WERI-Rb-1 (cell line): ENCODE data around the gene PCDHGA5.

Source experiments
- DNase-seq: peaks from one replicate; pipeline ENCODE4 v3.0.0-alpha.2; 2020
- H3K27ac ChIP-seq: fragments of 250-450 bp; sonication (Bioruptor Pico); 2 replicates; pipeline ENCODE4 v1.5.1; 2020; ENCODE audit warnings: mild to moderate bottlenecking, moderate library complexity
- H3K27me3 ChIP-seq: fragments of 250-450 bp; sonication (Bioruptor Pico); 2 replicates; pipeline ENCODE4 v1.5.1; 2021; ENCODE audit warnings: mild to moderate bottlenecking, low read depth, moderate library complexity; ENCODE audit not compliant: insufficient read depth, severe bottlenecking
- H3K36me3 ChIP-seq: fragments of 250-450 bp; sonication (Bioruptor Pico); 2 replicates; pipeline ENCODE4 v1.5.1; 2020; ENCODE audit warnings: mild to moderate bottlenecking, moderate library complexity
- H3K4me3 ChIP-seq: 2 replicates; pipeline ENCODE4 v1.5.1; 2011; ENCODE audit warnings: low read depth, mild to moderate bottlenecking, control low read depth, low read length
- H3K9me3 ChIP-seq: fragments of 250-450 bp; sonication (Bioruptor Pico); 2 replicates; pipeline ENCODE4 v1.5.1; 2021; ENCODE audit warnings: mild to moderate bottlenecking, moderate library complexity; ENCODE audit not compliant: severe bottlenecking
- TF ChIP-seq, protein P1 (sequence below): IDR thresholded peaks from 2 replicates; pipeline ENCODE4 v1.5.1; 2011; ENCODE audit warnings: low read depth, mild to moderate bottlenecking, control low read depth, inconsistent platforms, low read length

Gene PCDHGA5

DNA sequence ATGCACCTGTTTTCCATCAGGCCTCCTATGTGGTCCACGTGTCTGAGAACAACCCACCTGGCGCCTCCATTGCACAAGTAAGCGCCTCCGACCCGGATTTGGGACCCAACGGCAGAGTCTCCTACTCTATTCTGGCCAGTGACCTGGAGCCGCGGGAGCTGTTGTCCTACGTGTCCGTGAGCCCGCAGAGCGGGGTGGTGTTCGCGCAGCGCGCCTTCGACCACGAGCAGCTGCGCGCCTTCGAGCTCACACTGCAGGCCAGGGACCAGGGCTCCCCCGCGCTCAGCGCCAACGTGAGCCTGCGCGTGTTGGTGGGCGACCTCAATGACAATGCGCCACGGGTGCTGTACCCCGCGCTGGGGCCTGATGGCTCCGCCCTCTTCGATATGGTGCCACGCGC lies 12.4 kb upstream of the PCDHGA5 start:
- DNase-seq: no peak
- TF ChIP-seq, protein P1, sequence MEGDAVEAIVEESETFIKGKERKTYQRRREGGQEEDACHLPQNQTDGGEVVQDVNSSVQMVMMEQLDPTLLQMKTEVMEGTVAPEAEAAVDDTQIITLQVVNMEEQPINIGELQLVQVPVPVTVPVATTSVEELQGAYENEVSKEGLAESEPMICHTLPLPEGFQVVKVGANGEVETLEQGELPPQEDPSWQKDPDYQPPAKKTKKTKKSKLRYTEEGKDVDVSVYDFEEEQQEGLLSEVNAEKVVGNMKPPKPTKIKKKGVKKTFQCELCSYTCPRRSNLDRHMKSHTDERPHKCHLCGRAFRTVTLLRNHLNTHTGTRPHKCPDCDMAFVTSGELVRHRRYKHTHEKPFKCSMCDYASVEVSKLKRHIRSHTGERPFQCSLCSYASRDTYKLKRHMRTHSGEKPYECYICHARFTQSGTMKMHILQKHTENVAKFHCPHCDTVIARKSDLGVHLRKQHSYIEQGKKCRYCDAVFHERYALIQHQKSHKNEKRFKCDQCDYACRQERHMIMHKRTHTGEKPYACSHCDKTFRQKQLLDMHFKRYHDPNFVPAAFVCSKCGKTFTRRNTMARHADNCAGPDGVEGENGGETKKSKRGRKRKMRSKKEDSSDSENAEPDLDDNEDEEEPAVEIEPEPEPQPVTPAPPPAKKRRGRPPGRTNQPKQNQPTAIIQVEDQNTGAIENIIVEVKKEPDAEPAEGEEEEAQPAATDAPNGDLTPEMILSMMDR: no peak
- H3K27ac ChIP-seq: no peak overlapping the region
- H3K9me3 ChIP-seq: peaks cover 29% of the 10 kb centered on the region
- H3K36me3 ChIP-seq: no peaks in the 10 kb centered on the region
- H3K4me3 ChIP-seq: no peak overlapping the region
- H3K27me3 ChIP-seq: no peaks in the 10 kb centered on the region

DNA sequence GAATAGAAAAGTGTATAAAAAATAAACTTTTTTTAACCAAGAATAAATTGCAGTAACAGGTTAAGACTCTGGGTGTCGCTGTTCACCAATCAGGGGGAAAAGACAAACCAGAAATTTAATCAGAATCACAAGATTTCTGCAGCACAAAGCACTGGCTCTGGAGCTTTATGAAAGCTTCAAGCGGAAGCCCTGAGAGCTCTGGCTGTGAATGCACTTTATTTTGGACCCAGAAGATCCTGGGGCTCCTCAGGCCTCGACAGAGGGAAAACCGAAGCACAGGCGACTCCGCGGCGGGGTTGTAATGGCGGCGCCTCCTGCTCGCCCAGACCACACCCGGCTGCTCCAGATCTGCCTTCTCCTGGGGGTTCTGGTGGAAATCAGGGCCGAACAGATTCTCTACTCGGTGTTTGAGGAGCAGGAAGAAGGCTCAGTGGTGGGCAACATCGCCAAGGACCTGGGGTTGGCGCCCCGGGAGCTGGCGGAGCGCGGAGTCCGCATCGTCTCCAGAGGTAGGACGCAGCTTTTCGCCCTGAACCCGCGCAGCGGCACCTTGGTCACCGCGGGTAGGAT lies 9.0 kb upstream of the PCDHGA5 start, which contains the start of gene PCDHGA4:
Gene PCDHGA4, plus strand, starts transcription at position 122 of the 570 bp plus-strand sequence. Its CDS starts 87 bp downstream, at position 209.
- TF ChIP-seq, protein P1: peak; percentile 28; the same call in 1 of the 2 replicates
- peaks cover 30% of the 10 kb centered on the region for H3K9me3 ChIP-seq
- no peak for DNase-seq
- H3K27ac ChIP-seq: no peak within 1 kb of the TSS
- no peak within 1 kb of the TSS for H3K4me3 ChIP-seq
- no peaks in the 10 kb centered on the region for H3K27me3 ChIP-seq
- no peaks in the 10 kb centered on the region for H3K36me3 ChIP-seq

DNA sequence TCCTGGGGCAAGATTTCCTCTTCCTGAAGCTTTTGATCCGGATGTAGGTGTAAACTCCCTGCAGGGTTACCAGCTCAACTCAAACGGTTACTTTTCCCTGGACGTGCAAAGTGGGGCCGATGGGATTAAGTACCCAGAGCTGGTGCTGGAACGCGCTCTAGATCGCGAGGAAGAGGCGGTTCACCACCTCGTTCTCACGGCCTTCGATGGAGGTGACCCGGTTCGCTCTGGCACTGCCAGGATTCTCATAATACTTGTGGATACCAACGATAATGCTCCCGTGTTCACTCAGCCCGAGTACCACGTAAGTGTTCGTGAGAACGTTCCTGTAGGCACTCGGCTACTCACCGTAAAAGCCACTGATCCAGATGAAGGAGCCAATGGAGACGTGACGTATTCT lies 8.3 kb upstream of the PCDHGA5 start:
- no peak overlapping the region for H3K4me3 ChIP-seq
- H3K27me3 ChIP-seq: no peaks in the 10 kb centered on the region
- DNase-seq: no peak
- no peak overlapping the region for H3K27ac ChIP-seq
- peaks cover 24% of the 10 kb centered on the region for H3K9me3 ChIP-seq
- H3K36me3 ChIP-seq: no peaks in the 10 kb centered on the region
- TF ChIP-seq, protein P1: no peak

DNA sequence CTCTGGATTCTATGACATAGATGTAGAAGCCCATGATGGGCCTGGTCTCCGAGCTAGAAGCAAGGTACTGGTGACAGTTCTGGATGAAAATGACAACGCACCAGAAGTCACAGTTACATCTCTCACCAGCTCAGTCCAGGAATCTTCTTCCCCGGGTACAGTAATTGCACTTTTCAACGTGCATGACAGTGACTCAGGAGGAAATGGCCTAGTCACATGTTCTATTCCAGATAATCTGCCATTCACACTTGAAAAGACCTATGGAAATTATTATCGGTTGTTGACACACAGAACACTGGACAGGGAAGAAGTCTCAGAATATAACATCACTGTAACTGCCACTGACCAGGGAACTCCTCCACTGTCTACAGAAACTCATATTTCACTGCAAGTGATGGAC lies 7.8 kb upstream of the PCDHGA5 start:
- Histone ChIP-seq H3K4me3 (no peak overlapping the region), H3K36me3 (no peaks in the 10 kb centered on the region), H3K9me3 (peaks cover 23% of the 10 kb centered on the region), H3K27me3 (no peaks in the 10 kb centered on the region), H3K27ac (no peak overlapping the region)
- TF ChIP-seq, protein P1: no peak
- no peak for DNase-seq

DNA sequence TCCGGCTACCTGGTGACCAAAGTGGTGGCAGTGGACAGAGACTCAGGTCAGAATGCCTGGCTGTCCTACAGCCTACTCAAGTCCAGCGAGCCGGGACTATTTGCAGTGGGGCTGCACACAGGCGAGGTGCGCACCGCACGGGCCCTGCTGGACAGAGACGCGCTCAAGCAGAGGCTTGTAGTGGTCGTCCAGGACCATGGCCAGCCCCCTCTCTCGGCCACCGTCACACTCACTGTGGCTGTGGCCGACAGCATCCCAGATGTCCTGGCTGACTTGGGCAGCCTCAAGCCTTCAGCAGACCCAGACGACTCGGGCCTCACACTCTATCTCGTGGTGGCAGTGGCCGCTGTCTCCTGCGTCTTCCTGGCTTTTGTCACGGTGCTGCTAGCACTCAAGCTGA lies 7.0 kb upstream of the PCDHGA5 start:
- DNase-seq: no peak
- H3K27ac ChIP-seq: no peak overlapping the region
- TF ChIP-seq, protein P1: no peak
- no peaks in the 10 kb centered on the region for H3K36me3 ChIP-seq
- H3K9me3 ChIP-seq: peaks cover 26% of the 10 kb centered on the region
- H3K27me3 ChIP-seq: no peaks in the 10 kb centered on the region
- H3K4me3 ChIP-seq: no peak overlapping the region
